Neural progenitor cell (in vitro differentiated cells): ENCODE measurements around the gene FLT3. TPM values are rescaled to one million over a fixed set of nuclear protein-coding genes. Genes with fewer than 3 reads are reported as not detected.

Experiments used
- DNase-seq: peaks from one replicate; pipeline ENCODE4 v3.0.0-alpha.2; 2016; ENCODE audit warnings: low spot score
- H2AFZ ChIP-seq: fragments of 200-600 bp; sonication (generic); replicated peaks from 2 replicates; pipeline ENCODE4 v1.6.1; 2016; ENCODE audit warnings: antibody characterized with exemption
- H3F3A ChIP-seq: fragments of 200-600 bp; sonication (generic); 2 replicates; pipeline ENCODE4 v1.6.1; 2016; ENCODE audit warnings: antibody characterized with exemption, low read depth
- H3K27ac ChIP-seq: fragments of 200-600 bp; sonication (generic); 2 replicates; pipeline ENCODE4 v1.5.1; 2016; ENCODE audit warnings: mild to moderate bottlenecking
- H3K27me3 ChIP-seq: fragments of 200-600 bp; sonication (generic); 2 replicates; pipeline ENCODE4 v1.6.1; 2016; ENCODE audit warnings: mild to moderate bottlenecking, moderate library complexity
- H3K36me3 ChIP-seq: fragments of 200-600 bp; sonication (generic); 2 replicates; pipeline ENCODE4 v1.5.1; 2016
- H3K4me1 ChIP-seq: fragments of 200-600 bp; sonication (generic); 2 replicates; pipeline ENCODE4 v1.6.1; 2016; ENCODE audit warnings: mixed run types
- H3K4me2 ChIP-seq: fragments of 200-600 bp; sonication (generic); 2 replicates; pipeline ENCODE4 v1.6.1; 2016
- H3K4me3 ChIP-seq: fragments of 200-600 bp; sonication (generic); 2 replicates; pipeline ENCODE4 v1.5.1; 2016
- H3K79me2 ChIP-seq: fragments of 200-600 bp; sonication (generic); 2 replicates; pipeline ENCODE4 v1.6.1; 2016; ENCODE audit warnings: low read depth
- H3K9ac ChIP-seq: fragments of 200-600 bp; sonication (generic); 2 replicates; pipeline ENCODE4 v1.6.1; 2016
- H3K9me3 ChIP-seq: fragments of 200-600 bp; sonication (generic); 2 replicates; pipeline ENCODE4 v1.5.1; 2016; ENCODE audit warnings: low read depth
- H4K20me1 ChIP-seq: fragments of 200-600 bp; sonication (generic); 2 replicates; pipeline ENCODE4 v1.6.1; 2016; ENCODE audit warnings: low read depth
- H3K27ac Mint-ChIP-seq: 3 replicates; pipeline ENCODE4 v1.8.0; 2021; ENCODE audit warnings: mixed read lengths
- H3K27me3 Mint-ChIP-seq: 2 replicates; pipeline ENCODE4 v1.8.0; 2022; ENCODE audit warnings: low read depth, mild to moderate bottlenecking, inconsistent platforms, moderate library complexity, mixed read lengths; ENCODE audit not compliant: insufficient read depth
- H3K36me3 Mint-ChIP-seq: 3 replicates; pipeline ENCODE4 v1.8.0; 2021; ENCODE audit warnings: mixed read lengths
- H3K4me1 Mint-ChIP-seq: 3 replicates; pipeline ENCODE4 v1.8.0; 2021; ENCODE audit warnings: mixed read lengths
- H3K4me3 Mint-ChIP-seq: 3 replicates; pipeline ENCODE4 v1.8.0; 2021; ENCODE audit warnings: mild to moderate bottlenecking, moderate library complexity, mixed read lengths
- H3K9me3 Mint-ChIP-seq: 3 replicates; pipeline ENCODE4 v1.8.0; 2020; ENCODE audit warnings: mixed read lengths
- CTCF ChIP-seq: fragments of 200-600 bp; sonication (generic); IDR thresholded peaks from 2 replicates; pipeline ENCODE4 v1.5.1; 2017; ENCODE audit warnings: antibody characterized with exemption, mild to moderate bottlenecking
- EZH2 ChIP-seq: fragments of 200-600 bp; sonication (generic); IDR thresholded peaks from 2 replicates; pipeline ENCODE4 v1.6.1; 2017; ENCODE audit warnings: antibody characterized with exemption, mild to moderate bottlenecking, moderate library complexity
- EZH2phosphoT487 ChIP-seq: fragments of 200-600 bp; sonication (generic); IDR thresholded peaks from 2 replicates; pipeline ENCODE4 v1.6.1; 2017; ENCODE audit warnings: antibody characterized with exemption
- total RNA-seq: library from RNA; depleted of rRNA; stranded (reverse); fragments of >200 nt; gene quantifications from 2 replicates; pipeline ENCODE4 v1.2.3, GENCODE V29; 2015; ENCODE audit warnings: low replicate concordance

Gene FLT3
- total RNA-seq, 1 donor from 2014 or later = 0.58 TPM

DNA sequence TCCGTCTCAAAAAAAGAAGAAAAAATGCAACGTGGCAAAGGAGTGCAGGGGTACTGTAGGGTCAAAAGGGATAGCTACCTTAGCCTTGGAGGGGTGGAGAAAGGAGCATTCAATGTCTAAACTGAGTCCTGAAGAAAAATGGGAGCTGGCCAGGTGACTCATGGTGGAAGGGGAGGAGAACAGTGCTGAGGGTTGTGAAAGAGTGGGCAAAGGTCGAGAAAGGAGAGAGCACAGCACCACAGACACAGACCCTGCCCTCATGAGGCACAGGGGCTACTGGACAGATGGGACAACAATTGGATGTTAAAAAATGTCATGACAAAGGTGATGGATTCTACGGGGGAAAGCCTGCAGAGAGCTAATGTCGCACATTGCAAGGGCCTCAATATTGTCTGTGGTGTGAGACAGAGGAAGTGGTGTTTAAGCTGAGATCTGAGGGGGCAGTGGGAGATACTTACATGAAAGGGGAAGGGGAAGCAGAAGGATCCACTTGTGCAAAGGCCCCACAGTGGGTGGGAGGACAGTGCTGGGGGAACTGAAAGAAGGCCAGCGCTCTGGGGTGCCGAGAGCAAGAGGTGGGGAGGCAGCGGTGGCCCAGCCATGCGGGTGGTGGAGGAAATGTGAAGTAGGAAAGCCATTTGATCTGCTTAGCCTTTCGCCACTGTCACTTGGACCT lies 69.0 kb downstream of the FLT3 start:
- Histone ChIP-seq H2AFZ (no peak overlapping the region), H3F3A (no peaks in the 10 kb centered on the region), H3K27me3 (no peaks in the 10 kb centered on the region), H3K9me3 (no peaks in the 10 kb centered on the region), H3K36me3 (no peaks in the 10 kb centered on the region), H3K4me2 (no peak overlapping the region), H3K79me2 (no peaks in the 10 kb centered on the region), H4K20me1 (no peaks in the 10 kb centered on the region), H3K4me1 (no peaks in the 10 kb centered on the region), H3K27ac (no peak overlapping the region), H3K4me3 (no peak overlapping the region), H3K9ac (no peak overlapping the region)
- DNase-seq = no peak
- Mint-ChIP-seq H3K27me3 (peaks cover 5% of the 10 kb centered on the region), H3K36me3 (no peaks in the 10 kb centered on the region), H3K4me1 (no peaks in the 10 kb centered on the region), H3K27ac (no peak overlapping the region), H3K9me3 (no peaks in the 10 kb centered on the region), H3K4me3 (no peak overlapping the region)
- no peak for TF ChIP-seq EZH2
- no peak for TF ChIP-seq EZH2phosphoT487
- no peak for TF ChIP-seq CTCF

GRCh38 chr13:28027607-28028364 lies 72.6 kb downstream of the FLT3 start:
- no peak overlapping the region for H3K4me3 Mint-ChIP-seq
- Histone ChIP-seq H4K20me1 (no peaks in the 10 kb centered on the region), H3K4me1 (peaks cover 7% of the 10 kb centered on the region), H3K27me3 (no peaks in the 10 kb centered on the region), H3K9ac (no peak overlapping the region), H2AFZ (no peak overlapping the region), H3K79me2 (no peaks in the 10 kb centered on the region), H3K27ac (no peak overlapping the region), H3F3A (peaks cover 6% of the 10 kb centered on the region), H3K4me2 (no peak overlapping the region), H3K9me3 (no peaks in the 10 kb centered on the region), H3K36me3 (no peaks in the 10 kb centered on the region), H3K4me3 (no peak overlapping the region)
- H3K4me1 Mint-ChIP-seq = peaks cover 8% of the 10 kb centered on the region
- H3K36me3 Mint-ChIP-seq = no peaks in the 10 kb centered on the region
- no peak for DNase-seq
- no peak overlapping the region for H3K27ac Mint-ChIP-seq
- H3K9me3 Mint-ChIP-seq = no peaks in the 10 kb centered on the region
- peaks cover 2% of the 10 kb centered on the region for H3K27me3 Mint-ChIP-seq
- TF ChIP-seq EZH2 (no peak), EZH2phosphoT487 (no peak)

GRCh38 chr13:28027071-28027470 lies 73.3 kb downstream of the FLT3 start:
- H4K20me1 ChIP-seq = no peaks in the 10 kb centered on the region
- no peak overlapping the region for H3K4me3 ChIP-seq
- Mint-ChIP-seq H3K9me3 (no peaks in the 10 kb centered on the region), H3K27ac (no peak overlapping the region), H3K4me3 (no peak overlapping the region), H3K36me3 (no peaks in the 10 kb centered on the region), H3K4me1 (peaks cover 14% of the 10 kb centered on the region), H3K27me3 (peaks cover 2% of the 10 kb centered on the region)
- TF ChIP-seq CTCF = no peak
- no peak for TF ChIP-seq EZH2phosphoT487
- TF ChIP-seq EZH2 = no peak
- H2AFZ ChIP-seq = no peak overlapping the region
- no peak overlapping the region for H3K4me2 ChIP-seq
- no peak overlapping the region for H3K9ac ChIP-seq
- peaks cover 10% of the 10 kb centered on the region for H3F3A ChIP-seq
- no peak for DNase-seq
- H3K27me3 ChIP-seq = no peaks in the 10 kb centered on the region
- H3K79me2 ChIP-seq = no peaks in the 10 kb centered on the region
- no peak overlapping the region for H3K27ac ChIP-seq
- no peaks in the 10 kb centered on the region for H3K9me3 ChIP-seq
- no peaks in the 10 kb centered on the region for H3K36me3 ChIP-seq
- H3K4me1 ChIP-seq = peaks cover 11% of the 10 kb centered on the region

GRCh38 chr13:28026508-28026907 lies 73.9 kb downstream of the FLT3 start:
- Histone ChIP-seq H4K20me1 (no peaks in the 10 kb centered on the region), H3K9ac (no peak overlapping the region), H3K9me3 (no peaks in the 10 kb centered on the region), H2AFZ (no peak overlapping the region), H3K27ac (no peak overlapping the region), H3K79me2 (no peaks in the 10 kb centered on the region), H3K36me3 (no peaks in the 10 kb centered on the region), H3K4me1 (peaks cover 11% of the 10 kb centered on the region), H3F3A (peaks cover 10% of the 10 kb centered on the region), H3K4me3 (no peak overlapping the region), H3K27me3 (no peaks in the 10 kb centered on the region), H3K4me2 (no peak overlapping the region)
- no peak overlapping the region for H3K4me3 Mint-ChIP-seq
- H3K36me3 Mint-ChIP-seq = no peaks in the 10 kb centered on the region
- H3K9me3 Mint-ChIP-seq = no peaks in the 10 kb centered on the region
- peaks cover 2% of the 10 kb centered on the region for H3K27me3 Mint-ChIP-seq
- H3K27ac Mint-ChIP-seq = no peak overlapping the region
- no peak for TF ChIP-seq CTCF
- no peak for TF ChIP-seq EZH2phosphoT487
- TF ChIP-seq EZH2 = no peak
- H3K4me1 Mint-ChIP-seq = peaks cover 14% of the 10 kb centered on the region
- DNase-seq = no peak
